ENCODE data around the gene ARHGEF10L. TPM values are rescaled to one million over a fixed set of nuclear protein-coding genes. Genes with fewer than 3 reads are reported as not detected.

The ARHGEF10L gene
- total RNA-seq, 1 experiment from 2014 or later = 11.2 TPM

GRCh38 chr1:17736625-17737024, 197.1 kb downstream of the ARHGEF10L start:
- ChIA-PET POLR2A (ENCODE audit: unreplicated experiment) (no interaction called here), CTCF (no interaction called here)
- no peak for ATAC-seq
- Histone ChIP-seq H3K9me3 (ENCODE audit: low read length) (no peaks in the 10 kb centered on the region), H4K20me1 (ENCODE audit: low read length) (no peaks in the 10 kb centered on the region), H3K9me2 (replicated peaks; ENCODE audit: low read length) (no peaks in the 10 kb centered on the region), H2AFZ (ENCODE audit: low read length) (no peak overlapping the region), H3F3A (ENCODE audit: low read length, unreplicated experiment) (no peaks in the 10 kb centered on the region), H3K4me2 (ENCODE audit: low read length) (no peak overlapping the region), H3K4me3 (ENCODE audit: low read length) (no peak overlapping the region), H3K79me2 (ENCODE audit: low read length) (no peaks in the 10 kb centered on the region), H3K9ac (ENCODE audit: low read length) (no peak overlapping the region), H3K27me3 (ENCODE audit: low read length) (no peaks in the 10 kb centered on the region), H3K27ac (ENCODE audit: low read length) (no peak overlapping the region), H3K4me1 (ENCODE audit: insufficient read depth, low read length) (no peaks in the 10 kb centered on the region), H3K36me3 (ENCODE audit: low read depth, low read length) (no peaks in the 10 kb centered on the region)
- no TSS peak for BruUV-seq (replicated peaks)
- intact Hi-C loops (cut with micrococcal nuclease) = no loop called here
- DNase-seq = no peak
- no peak for TF ChIP-seq EZH2phosphoT487 (IDR thresholded peaks at IDR 0.05; ENCODE audit: borderline replicate concordance, low read length)
- no peak for TF ChIP-seq EZH2 (IDR thresholded peaks at IDR 0.05; ENCODE audit: low read length, unreplicated experiment)
- no peak for TF ChIP-seq CTCF (conservative IDR thresholded peaks at IDR 0.05; ENCODE audit: low read depth, low read length)

GRCh38 chr1:17739050-17739449, 199.6 kb downstream of the ARHGEF10L start:
- Histone ChIP-seq H4K20me1 (ENCODE audit: low read length) (no peaks in the 10 kb centered on the region), H2AFZ (ENCODE audit: low read length) (no peak overlapping the region), H3K9me3 (ENCODE audit: low read length) (no peaks in the 10 kb centered on the region), H3K9me2 (replicated peaks; ENCODE audit: low read length) (no peaks in the 10 kb centered on the region), H3K4me3 (ENCODE audit: low read length) (no peak overlapping the region), H3K27ac (ENCODE audit: low read length) (no peak overlapping the region), H3K27me3 (ENCODE audit: low read length) (peaks cover 12% of the 10 kb centered on the region; the same call in 1 of the 2 replicates), H3K9ac (ENCODE audit: low read length) (no peak overlapping the region), H3K36me3 (ENCODE audit: low read depth, low read length) (no peaks in the 10 kb centered on the region), H3F3A (ENCODE audit: low read length, unreplicated experiment) (no peaks in the 10 kb centered on the region), H3K4me1 (ENCODE audit: insufficient read depth, low read length) (no peaks in the 10 kb centered on the region), H3K79me2 (ENCODE audit: low read length) (no peaks in the 10 kb centered on the region), H3K4me2 (ENCODE audit: low read length) (no peak overlapping the region)
- no peak for DNase-seq
- POLR2A ChIA-PET (ENCODE audit: unreplicated experiment) = no interaction called here
- ATAC-seq = no peak
- intact Hi-C loops (cut with micrococcal nuclease) = no loop called here
- CTCF ChIA-PET = no interaction called here
- TF ChIP-seq EZH2 (IDR thresholded peaks at IDR 0.05; ENCODE audit: low read length, unreplicated experiment) = no peak
- no peak for TF ChIP-seq EZH2phosphoT487 (IDR thresholded peaks at IDR 0.05; ENCODE audit: borderline replicate concordance, low read length)
- no peak for TF ChIP-seq CTCF (conservative IDR thresholded peaks at IDR 0.05; ENCODE audit: low read depth, low read length)
- BruUV-seq (replicated peaks) = no TSS peak

- Histone ChIP-seq H3K4me2 (ENCODE audit: low read length) (no peak overlapping the region), H3K9me2 (replicated peaks; ENCODE audit: low read length) (no peaks in the 10 kb centered on the region), H3K4me3 (ENCODE audit: low read length) (no peak overlapping the region), H3K79me2 (ENCODE audit: low read length) (no peaks in the 10 kb centered on the region), H3K9me3 (ENCODE audit: low read length) (no peaks in the 10 kb centered on the region), H3F3A (ENCODE audit: low read length, unreplicated experiment) (no peaks in the 10 kb centered on the region), H3K36me3 (ENCODE audit: low read depth, low read length) (no peaks in the 10 kb centered on the region), H3K27ac (ENCODE audit: low read length) (no peak overlapping the region), H4K20me1 (ENCODE audit: low read length) (no peaks in the 10 kb centered on the region), H3K27me3 (ENCODE audit: low read length) (peaks cover 23% of the 10 kb centered on the region; the same call in 1 of the 2 replicates), H3K4me1 (ENCODE audit: insufficient read depth, low read length) (no peaks in the 10 kb centered on the region), H3K9ac (ENCODE audit: low read length) (no peak overlapping the region), H2AFZ (ENCODE audit: low read length) (no peak overlapping the region)
- no peak for ATAC-seq
- ChIA-PET POLR2A (ENCODE audit: unreplicated experiment) (no interaction called here), CTCF (no interaction called here)
- BruUV-seq (replicated peaks) = no TSS peak
- intact Hi-C loops (cut with micrococcal nuclease) = no loop called here
- TF ChIP-seq EZH2phosphoT487 (IDR thresholded peaks at IDR 0.05; ENCODE audit: borderline replicate concordance, low read length) (no peak), CTCF (conservative IDR thresholded peaks at IDR 0.05; ENCODE audit: low read depth, low read length) (no peak), EZH2 (IDR thresholded peaks at IDR 0.05; ENCODE audit: low read length, unreplicated experiment) (no peak)
- DNase-seq = no peak
Measured at GRCh38 chr1:17741052-17741451, 201.6 kb downstream of the ARHGEF10L start.

Data from PC-3 (cell line).